ENCODE data around the gene MACROD2. TPM values are rescaled to one million over a fixed set of nuclear protein-coding genes. Genes with fewer than 3 reads are reported as not detected.

The MACROD2 gene
- total RNA-seq, 2 donors from 2014 or later: 8.3 to 21.8 TPM

DNA sequence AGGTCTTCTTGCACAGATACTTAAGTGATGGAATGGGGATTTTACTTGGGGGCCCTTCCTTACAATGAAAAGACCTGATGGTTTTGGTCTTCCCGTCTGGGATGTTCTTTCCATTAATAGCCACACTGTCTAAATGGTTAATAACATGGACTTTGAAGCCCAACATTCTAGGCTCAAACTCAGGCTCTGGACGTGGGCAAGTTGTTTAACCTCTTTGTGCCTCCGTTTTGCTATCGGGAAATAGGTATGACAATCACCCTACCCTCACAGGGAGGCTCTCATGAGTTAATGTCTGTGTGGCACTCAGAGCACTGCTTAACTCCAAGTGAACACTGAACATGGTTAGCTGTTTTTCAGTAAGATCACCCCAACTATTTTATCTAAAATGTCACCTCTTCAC is 702.8 kb downstream of the MACROD2 start:
- no peak for TF ChIP-seq POLR2A (IDR thresholded peaks at IDR 0.05)
- TF ChIP-seq, protein P1, sequence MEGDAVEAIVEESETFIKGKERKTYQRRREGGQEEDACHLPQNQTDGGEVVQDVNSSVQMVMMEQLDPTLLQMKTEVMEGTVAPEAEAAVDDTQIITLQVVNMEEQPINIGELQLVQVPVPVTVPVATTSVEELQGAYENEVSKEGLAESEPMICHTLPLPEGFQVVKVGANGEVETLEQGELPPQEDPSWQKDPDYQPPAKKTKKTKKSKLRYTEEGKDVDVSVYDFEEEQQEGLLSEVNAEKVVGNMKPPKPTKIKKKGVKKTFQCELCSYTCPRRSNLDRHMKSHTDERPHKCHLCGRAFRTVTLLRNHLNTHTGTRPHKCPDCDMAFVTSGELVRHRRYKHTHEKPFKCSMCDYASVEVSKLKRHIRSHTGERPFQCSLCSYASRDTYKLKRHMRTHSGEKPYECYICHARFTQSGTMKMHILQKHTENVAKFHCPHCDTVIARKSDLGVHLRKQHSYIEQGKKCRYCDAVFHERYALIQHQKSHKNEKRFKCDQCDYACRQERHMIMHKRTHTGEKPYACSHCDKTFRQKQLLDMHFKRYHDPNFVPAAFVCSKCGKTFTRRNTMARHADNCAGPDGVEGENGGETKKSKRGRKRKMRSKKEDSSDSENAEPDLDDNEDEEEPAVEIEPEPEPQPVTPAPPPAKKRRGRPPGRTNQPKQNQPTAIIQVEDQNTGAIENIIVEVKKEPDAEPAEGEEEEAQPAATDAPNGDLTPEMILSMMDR (IDR thresholded peaks at IDR 0.05): no peak
- 72 to 84% methylated on average over 4 of the region's 4 CpGs for WGBS, 2 donors
- H3K4me3 ChIP-seq: no peak overlapping the region
- no peak overlapping the region for H3K27ac ChIP-seq
- DNase-seq: no peak
- H3K4me1 ChIP-seq: no peaks in the 10 kb centered on the region
- H3K36me3 ChIP-seq (replicated peaks in 1 of 2; ENCODE audit: insufficient read depth in 1 of 2, low read depth in 2 of 2): no peaks in the 10 kb centered on the region
- no peaks in the 10 kb centered on the region for H3K9me3 ChIP-seq
- intact Hi-C loops (cut with DNase I): no loop called here
- H3K27me3 ChIP-seq: no peaks in the 10 kb centered on the region
- ATAC-seq: no peak

GRCh38 chr20:14698605-14699373 is 703.5 kb downstream of the MACROD2 start:
- intact Hi-C loops (cut with DNase I): no loop called here
- no peaks in the 10 kb centered on the region for H3K36me3 ChIP-seq (replicated peaks in 1 of 2; ENCODE audit: insufficient read depth in 1 of 2, low read depth in 2 of 2)
- no peak overlapping the region for H3K27ac ChIP-seq
- no peaks in the 10 kb centered on the region for H3K4me1 ChIP-seq
- no peak for ATAC-seq
- WGBS, 2 donors: 80 to 87% methylated on average over 3 of the region's 3 CpGs
- no peak for TF ChIP-seq POLR2A (IDR thresholded peaks at IDR 0.05)
- TF ChIP-seq, protein P1 (IDR thresholded peaks at IDR 0.05): no peak
- DNase-seq: no peak
- H3K27me3 ChIP-seq: no peaks in the 10 kb centered on the region
- H3K9me3 ChIP-seq: no peaks in the 10 kb centered on the region
- H3K4me3 ChIP-seq: no peak overlapping the region

GRCh38 chr20:14700639-14700960 is 705.3 kb downstream of the MACROD2 start:
- TF ChIP-seq, protein P1 (IDR thresholded peaks at IDR 0.05): no peak
- Histone ChIP-seq H3K4me3 (no peak overlapping the region), H3K36me3 (replicated peaks in 1 of 2; ENCODE audit: insufficient read depth in 1 of 2, low read depth in 2 of 2) (no peaks in the 10 kb centered on the region), H3K27ac (no peak overlapping the region), H3K27me3 (no peaks in the 10 kb centered on the region), H3K4me1 (no peaks in the 10 kb centered on the region), H3K9me3 (no peaks in the 10 kb centered on the region)
- intact Hi-C loops (cut with DNase I): no loop called here
- no peak for ATAC-seq
- no peak for DNase-seq

- no peaks in the 10 kb centered on the region for H3K4me1 ChIP-seq
- intact Hi-C loops (cut with DNase I): no loop called here
- TF ChIP-seq POLR2A (IDR thresholded peaks at IDR 0.05): no peak
- TF ChIP-seq, protein P1 (IDR thresholded peaks at IDR 0.05): no peak
Measured at GRCh38 chr20:14701326-14701725, 706.0 kb downstream of the MACROD2 start.

DNA sequence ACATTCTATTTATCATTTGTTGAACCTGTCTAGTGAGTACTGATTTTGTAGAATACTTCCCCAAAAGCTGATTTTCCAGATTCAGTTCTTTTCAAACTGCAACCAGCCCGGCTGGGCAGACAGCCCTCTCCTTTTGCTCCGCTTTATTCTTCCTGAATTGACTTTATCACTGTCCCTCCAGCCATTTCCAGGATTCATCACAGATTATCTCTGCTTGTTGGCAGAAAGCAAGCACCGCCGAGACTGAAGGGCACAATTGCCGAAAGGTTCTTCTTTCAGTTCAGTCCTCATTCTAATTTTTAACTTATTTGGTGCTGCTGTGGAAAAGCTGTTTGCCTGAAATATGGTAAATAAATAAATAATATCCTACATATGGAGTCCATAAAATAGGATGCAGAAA is 711.2 kb downstream of the MACROD2 start:
- no peaks in the 10 kb centered on the region for H3K4me1 ChIP-seq
- H3K36me3 ChIP-seq (replicated peaks in 1 of 2; ENCODE audit: insufficient read depth in 1 of 2, low read depth in 2 of 2): no peaks in the 10 kb centered on the region
- intact Hi-C loops (cut with DNase I): no loop called here
- DNase-seq: no peak
- no peaks in the 10 kb centered on the region for H3K9me3 ChIP-seq
- no peak overlapping the region for H3K27ac ChIP-seq
- H3K4me3 ChIP-seq: no peak overlapping the region
- 88 to 89% methylated on average over 5 of the region's 5 CpGs for WGBS, 2 donors
- no peak for ATAC-seq
- H3K27me3 ChIP-seq: no peaks in the 10 kb centered on the region
- TF ChIP-seq, protein P1 (IDR thresholded peaks at IDR 0.05): no peak
- TF ChIP-seq POLR2A (IDR thresholded peaks at IDR 0.05): no peak

More at GRCh38 chr20:14701326-14701725, 706.0 kb downstream of the MACROD2 start:
- H3K36me3 ChIP-seq (replicated peaks in 1 of 2; ENCODE audit: insufficient read depth in 1 of 2, low read depth in 2 of 2): no peaks in the 10 kb centered on the region
- no peak for ATAC-seq
- no peak overlapping the region for H3K27ac ChIP-seq
- no peak overlapping the region for H3K4me3 ChIP-seq
- H3K9me3 ChIP-seq: no peaks in the 10 kb centered on the region
- no peaks in the 10 kb centered on the region for H3K27me3 ChIP-seq
- no peak for DNase-seq
- 75 to 81% methylated on average over 4 of the region's 4 CpGs for WGBS, 2 donors

Data from body of pancreas (tissue), 4 donors.